ENCODE measurements around the gene BEX2. TPM values are rescaled to one million over a fixed set of nuclear protein-coding genes. Genes with fewer than 3 reads are reported as not detected.
"Not testable (repeated sequence)": the region's sequence is repeated elsewhere in the genome, so short reads cannot be mapped to it uniquely, and the experiment has no call there.

The BEX2 gene
- 10 to 100 TPM; 11.6 to 25.2 (median 16.8) TPM for total RNA-seq
- total RNA-seq (2013), result 30.8 TPM

GRCh38 chrX:103310555-103311398, at the start of gene BEX2:
Gene BEX2 (minus strand): TSS chrX:103310990. CDS start chrX:103309976, 1,014 bp downstream.
- ATAC-seq (peak; percentile 98 to 99 (median 99)), DNase-seq (peak; percentile 78 to 90)
- H3K4me1 ChIP-seq (ENCODE audit: control insufficient read depth, insufficient read depth, low read length), result peaks cover 7% of the 10 kb centered on the region
- intact Hi-C loops (cut with micrococcal nuclease), result loop anchor here (10.0 kb wide), 1 partner anchor 96 kb away; the partner anchor contains the start of gene BEX4
- TF ChIP-seq CTCF (IDR thresholded peaks at IDR 0.05), result no peak
- no peaks in the 10 kb centered on the region for H3K9me3 ChIP-seq (ENCODE audit: control insufficient read depth, insufficient read depth, low read length)
- peak within 1 kb of the TSS; percentile 53 for H3K27ac ChIP-seq (ENCODE audit: low read length)
- Mint-ChIP-seq H3K27me3 (ENCODE audit: low read depth in 2 of 2) (peaks cover 0 to 8% of the 10 kb centered on the region in 2 donors), H3K36me3 (no peaks in the 10 kb centered on the region), H3K4me1 (peaks cover 0 to 5% of the 10 kb centered on the region in 2 donors), H3K9me3 (no peaks in the 10 kb centered on the region), H3K27ac (peak within 1 kb of the TSS in 1 of 2 donors; percentile 84), H3K4me3 (peak within 1 kb of the TSS; percentile 82)
- H3K36me3 ChIP-seq (ENCODE audit: control insufficient read depth, insufficient read depth, low read length), result no peaks in the 10 kb centered on the region
- 2% methylated on average over 51 of the region's 52 CpGs for WGBS (ENCODE audit: insufficient coverage)
- H3K4me3 ChIP-seq (ENCODE audit: low read length), result peak within 1 kb of the TSS; percentile 50
- no peaks in the 10 kb centered on the region for H3K27me3 ChIP-seq (ENCODE audit: control insufficient read depth, insufficient read depth, low read length)

GRCh38 chrX:103360092-103360491, 49.3 kb upstream of the BEX2 start:
- H3K27ac Mint-ChIP-seq, result no peak overlapping the region
- TF ChIP-seq CTCF (IDR thresholded peaks at IDR 0.05), result no peak
- intact Hi-C loops (cut with micrococcal nuclease), result no loop called here
- ATAC-seq, result no peak
- H3K27me3 ChIP-seq (ENCODE audit: control insufficient read depth, insufficient read depth, low read length), result peaks cover 3% of the 10 kb centered on the region
- H3K9me3 ChIP-seq (ENCODE audit: control insufficient read depth, insufficient read depth, low read length), result no peaks in the 10 kb centered on the region
- no peaks in the 10 kb centered on the region for H3K36me3 Mint-ChIP-seq
- no peak overlapping the region for H3K4me3 Mint-ChIP-seq
- H3K36me3 ChIP-seq (ENCODE audit: control insufficient read depth, insufficient read depth, low read length), result no peaks in the 10 kb centered on the region
- no peak overlapping the region for H3K27ac ChIP-seq (ENCODE audit: low read length)
- H3K9me3 Mint-ChIP-seq, result no peaks in the 10 kb centered on the region
- no peak for DNase-seq
- peaks cover 8% of the 10 kb centered on the region for H3K4me1 ChIP-seq (ENCODE audit: control insufficient read depth, insufficient read depth, low read length)
- peaks cover 11% of the 10 kb centered on the region in 2 donors for H3K4me1 Mint-ChIP-seq
- no peak overlapping the region for H3K4me3 ChIP-seq (ENCODE audit: low read length)
- 79% methylated on average over 2 of the region's 2 CpGs for WGBS (ENCODE audit: insufficient coverage)
- H3K27me3 Mint-ChIP-seq (ENCODE audit: low read depth in 2 of 2), result peaks cover 9 to 24% of the 10 kb centered on the region in 2 donors

- intact Hi-C loops (cut with micrococcal nuclease); H3K4me1 ChIP-seq (ENCODE audit: control insufficient read depth, insufficient read depth, low read length): not testable (repeated sequence)
- 100% methylated on average over 2 of the region's 3 CpGs for WGBS (ENCODE audit: insufficient coverage)
These were observed 48.8 kb upstream of the BEX2 start for GRCh38 chrX:103359605-103360004.

GRCh38 chrX:103357871-103358270, 47.1 kb upstream of the BEX2 start:
- H3K27me3 ChIP-seq (ENCODE audit: control insufficient read depth, insufficient read depth, low read length), result peaks cover 3% of the 10 kb centered on the region
- H3K9me3 ChIP-seq (ENCODE audit: control insufficient read depth, insufficient read depth, low read length), result no peaks in the 10 kb centered on the region
- Mint-ChIP-seq H3K27ac (no peak overlapping the region), H3K4me3 (no peak overlapping the region), H3K27me3 (ENCODE audit: low read depth in 2 of 2) (peaks cover 12 to 24% of the 10 kb centered on the region in 2 donors), H3K4me1 (peaks cover 11% of the 10 kb centered on the region in 2 donors), H3K36me3 (no peaks in the 10 kb centered on the region), H3K9me3 (no peaks in the 10 kb centered on the region)
- no peak for TF ChIP-seq CTCF (IDR thresholded peaks at IDR 0.05)
- no peak overlapping the region for H3K27ac ChIP-seq (ENCODE audit: low read length)
- ATAC-seq (no peak), DNase-seq (no peak)
- H3K36me3 ChIP-seq (ENCODE audit: control insufficient read depth, insufficient read depth, low read length), result no peaks in the 10 kb centered on the region
- H3K4me1 ChIP-seq (ENCODE audit: control insufficient read depth, insufficient read depth, low read length), result peaks cover 8% of the 10 kb centered on the region
- H3K4me3 ChIP-seq (ENCODE audit: low read length), result no peak overlapping the region
- intact Hi-C loops (cut with micrococcal nuclease), result no loop called here
- no CpG with 5 or more reads among the region's 2 CpGs for WGBS (ENCODE audit: insufficient coverage)

More at GRCh38 chrX:103359605-103360004, 48.8 kb upstream of the BEX2 start:
- H3K4me3 Mint-ChIP-seq; H3K4me3 ChIP-seq (ENCODE audit: low read length); H3K36me3 ChIP-seq (ENCODE audit: control insufficient read depth, insufficient read depth, low read length); H3K27ac ChIP-seq (ENCODE audit: low read length); H3K27me3 ChIP-seq (ENCODE audit: control insufficient read depth, insufficient read depth, low read length); DNase-seq; H3K9me3 ChIP-seq (ENCODE audit: control insufficient read depth, insufficient read depth, low read length); H3K9me3 Mint-ChIP-seq; ATAC-seq; H3K27ac Mint-ChIP-seq; H3K36me3 Mint-ChIP-seq: not testable (repeated sequence)
- Mint-ChIP-seq H3K4me1 (peaks cover 11% of the 10 kb centered on the region in 2 donors), H3K27me3 (ENCODE audit: low read depth in 2 of 2) (peaks cover 9 to 24% of the 10 kb centered on the region in 2 donors)

Data from natural killer cell (primary cell).